HCT116 (cell line): ENCODE measurements around the gene FBXL7. TPM values are rescaled to one million over a fixed set of nuclear protein-coding genes. Genes with fewer than 3 reads are reported as not detected.

Source experiments
- ATAC-seq: fragments of 200-7000 bp; cut with Tn5 transposase; 2 replicates; pipeline ENCODE4 v1.9.1; 2020; ENCODE audit warnings: mild to moderate bottlenecking, moderate library complexity
- BruUV-seq: library from RNA; stranded (reverse); fragments of 400-500 nt; replicated peaks from 2 replicates; lab custom pipeline; 2021; lab: Mats Ljungman, UMichigan
- CTCF ChIA-PET: fragments of 300-600 bp; sonication (Branson Sonifier 250); formaldehyde crosslinking; loops from one replicate; lab custom pipeline; 2021; ENCODE audit warnings: antibody characterized with exemption; lab: Charles Lee
- POLR2A ChIA-PET: fragments of 300-600, 350-600 bp; sonication (Branson Sonifier 250); formaldehyde crosslinking; loops from one replicate; lab custom pipeline; 2021; ENCODE audit warnings: antibody characterized with exemption; lab: Charles Lee
- RAD21 ChIA-PET, 2 experiments: fragments of 300-600 bp; sonication (Branson Sonifier 250); formaldehyde crosslinking; loops; one replicate each; lab custom pipeline; 2023; ENCODE audit warnings: low total read pairs in 2 of 2; ENCODE audit not compliant: uncharacterized antibody in 2 of 2, unreplicated experiment in 2 of 2, low non-redundant PET in 1 of 2; lab: Charles Lee
- DNase-seq: peaks from one replicate; pipeline ENCODE4 v3.0.0-alpha.2; 2010; ENCODE audit warnings: low read depth, low spot score
- H2AFZ ChIP-seq: fragments of 200-600 bp; shearing (Covaris generic), sonication (generic); 2 replicates; pipeline ENCODE4 v1.6.1; 2017; ENCODE audit warnings: low read depth, mixed run types, mixed read lengths, antibody characterized with exemption, low read length; ENCODE audit not compliant: poor library complexity, severe bottlenecking
- H3K27ac ChIP-seq: 2 replicates; pipeline ENCODE4 v1.5.1; 2012; ENCODE audit warnings: low read depth, low read length
- H3K27me3 ChIP-seq: fragments of 200-600 bp; sonication (generic); 2 replicates; pipeline ENCODE4 v1.6.1; 2016; ENCODE audit warnings: mixed run types, low read length, mixed read lengths; ENCODE audit not compliant: insufficient read depth
- H3K36me3 ChIP-seq, 2 experiments: fragments of 200-500 bp in 1 of 2; fragments of 200-600 bp in 1 of 2; sonication (Bioruptor generic) in 1 of 2; sonication (generic) in 1 of 2; 2 replicates each; pipeline versions ENCODE4 v1.5.1 to v1.6.1; 2014 to 2016; ENCODE audit warnings: low read length in 2 of 2, inconsistent platforms in 1 of 2, mixed read lengths in 1 of 2, mixed run types in 1 of 2; ENCODE audit not compliant: insufficient read depth in 2 of 2, control insufficient read depth in 1 of 2
- H3K4me1 ChIP-seq, 2 experiments: fragments of 200-600 bp in 1 of 2; sonication (generic) in 1 of 2; 2 replicates each; pipeline versions ENCODE4 v1.5.1 to v1.6.1; 2012 to 2017; ENCODE audit warnings: low read length in 2 of 2, inconsistent platforms in 1 of 2, mild to moderate bottlenecking in 1 of 2, mixed read lengths in 1 of 2, mixed run types in 1 of 2, moderate library complexity in 1 of 2; ENCODE audit not compliant: insufficient read depth in 2 of 2, control insufficient read depth in 1 of 2
- H3K4me2 ChIP-seq: fragments of 200-600 bp; sonication (generic); 2 replicates; pipeline ENCODE4 v1.6.1; 2017; ENCODE audit warnings: mixed run types, low read length, mixed read lengths
- H3K4me3 ChIP-seq, 2 experiments: fragments of 200-600 bp in 1 of 2; sonication (generic) in 1 of 2; replicated peaks in 1 of 2; 2 replicates each; pipeline ENCODE4 v1.5.1; 2011 to 2016; ENCODE audit warnings: low read length in 2 of 2, control low read depth in 1 of 2, low read depth in 1 of 2, mild to moderate bottlenecking in 1 of 2, mixed read lengths in 1 of 2, mixed run types in 1 of 2
- H3K79me2 ChIP-seq: fragments of 200-600 bp; sonication (generic); 2 replicates; pipeline ENCODE4 v1.6.1; 2017; ENCODE audit warnings: mild to moderate bottlenecking, mixed run types, low read length, moderate library complexity, mixed read lengths; ENCODE audit not compliant: insufficient read depth
- H3K9ac ChIP-seq: fragments of 200-600 bp; sonication (generic); 2 replicates; pipeline ENCODE4 v1.6.1; 2016; ENCODE audit warnings: low read length, mixed read lengths
- H3K9me2 ChIP-seq: fragments of 200-600 bp; sonication (generic), shearing (Covaris generic); 2 replicates; pipeline ENCODE4 v1.6.1; 2017; ENCODE audit warnings: mixed run types, mild to moderate bottlenecking, moderate library complexity; ENCODE audit not compliant: insufficient read depth
- H3K9me3 ChIP-seq, 2 experiments: fragments of 200-500 bp in 1 of 2; fragments of 200-600 bp in 1 of 2; sonication (Bioruptor generic) in 1 of 2; sonication (generic) in 1 of 2; 2 replicates each; pipeline ENCODE4 v1.6.1; 2014 to 2017; ENCODE audit warnings: low read length in 2 of 2, mixed read lengths in 2 of 2, inconsistent platforms in 1 of 2, low read depth in 1 of 2, mild to moderate bottlenecking in 1 of 2, mixed run types in 1 of 2, moderate library complexity in 1 of 2; ENCODE audit not compliant: control insufficient read depth in 1 of 2, insufficient read depth in 1 of 2
- H4K20me1 ChIP-seq: fragments of 200-600 bp; sonication (generic), shearing (Covaris generic); 2 replicates; pipeline ENCODE4 v1.6.1; 2017; ENCODE audit warnings: mixed run types, mild to moderate bottlenecking, moderate library complexity; ENCODE audit not compliant: insufficient read depth
- CBX3 ChIP-seq: IDR thresholded peaks from 2 replicates; pipeline ENCODE4 v1.6.1; 2012; ENCODE audit warnings: low read depth
- CEBPB ChIP-seq: IDR thresholded peaks from 2 replicates; pipeline ENCODE4 v1.6.1; 2012; ENCODE audit warnings: low read depth
- ELF1 ChIP-seq: IDR thresholded peaks from 2 replicates; pipeline ENCODE4 v1.6.1; 2012; ENCODE audit warnings: low read depth, borderline replicate concordance
- TCF7L2 ChIP-seq: IDR thresholded peaks from 2 replicates; pipeline ENCODE4 v1.7.0; 2011; ENCODE audit warnings: borderline replicate concordance, inconsistent platforms; ENCODE audit not compliant: insufficient read depth, insufficient read length; ENCODE audit errors: extremely low read depth
- ZNF274 ChIP-seq: fragments of 200-500 bp; sonication (Bioruptor generic); IDR thresholded peaks from 2 replicates; pipeline ENCODE4 v1.6.1; 2014; ENCODE audit warnings: mild to moderate bottlenecking, low read depth, low read length, inconsistent platforms
- intact Hi-C: fragments of 100-400 bp; cut with micrococcal nuclease; formaldehyde crosslinking; loops from 2 replicates; pipeline ENCODE4 v1.10.0; 2022
- total RNA-seq: library from RNA; stranded (reverse); gene quantifications from one replicate; pipeline ENCODE4 v1.2.1, GENCODE V29; 2021; ENCODE audit not compliant: unreplicated experiment
- TF ChIP-seq, protein P1 (sequence below): IDR thresholded peaks from 2 replicates; pipeline ENCODE4 v1.6.1; 2012; ENCODE audit warnings: low read depth

The FBXL7 gene
- total RNA-seq, 1 experiment from 2014 or later: 0.05 TPM

DNA sequence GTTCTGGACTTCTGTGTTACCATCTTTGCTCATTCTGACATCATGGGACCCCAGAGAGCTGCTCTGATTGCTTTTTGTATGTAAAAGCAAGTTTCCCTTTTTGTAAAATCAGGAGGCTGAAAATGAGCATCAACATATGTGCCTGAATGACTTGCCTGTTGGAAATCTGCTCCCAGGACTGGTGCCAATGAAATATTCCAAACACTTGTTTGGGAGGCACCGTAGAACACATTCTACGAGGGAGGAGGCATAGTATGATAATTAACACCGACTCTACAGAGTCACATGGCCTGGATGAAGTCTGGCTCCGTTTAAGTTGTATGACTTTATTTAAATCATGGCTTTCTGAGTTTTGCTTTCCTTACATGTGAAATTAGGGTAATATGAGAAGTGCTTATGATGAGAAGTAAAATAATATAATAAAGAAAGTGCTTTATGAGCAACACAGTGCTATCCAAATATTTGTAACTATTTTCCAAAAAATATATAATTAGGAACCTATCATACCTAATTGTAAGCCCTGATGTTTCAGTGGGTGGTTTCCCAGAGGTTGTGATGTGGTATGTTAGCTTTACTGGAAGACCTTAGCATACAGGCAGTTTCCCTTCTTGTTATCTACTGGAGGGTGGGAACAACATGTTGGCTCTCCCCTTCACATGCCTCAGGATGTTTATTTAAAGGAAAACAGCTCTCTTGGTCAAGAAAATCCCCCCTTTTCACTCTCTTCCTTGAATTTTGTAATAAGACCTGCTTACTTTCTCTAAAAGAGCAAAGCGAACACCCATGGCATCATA, 238.1 kb downstream of the FBXL7 start:
- CTCF ChIA-PET: no interaction called here
- Histone ChIP-seq H3K79me2 (no peaks in the 10 kb centered on the region), H2AFZ (no peak overlapping the region), H3K9ac (no peak overlapping the region), H3K4me3 (no peak overlapping the region), H3K36me3 (no peaks in the 10 kb centered on the region), H3K9me2 (no peaks in the 10 kb centered on the region), H4K20me1 (no peaks in the 10 kb centered on the region), H3K4me2 (no peak overlapping the region), H3K27me3 (no peaks in the 10 kb centered on the region), H3K9me3 (peaks cover 28 to 45% of the 10 kb centered on the region in 2 experiments; a peak in 2 of 4 replicates), H3K27ac (no peak overlapping the region), H3K4me1 (no peaks in the 10 kb centered on the region)
- POLR2A ChIA-PET: no interaction called here
- TF ChIP-seq, protein P1, sequence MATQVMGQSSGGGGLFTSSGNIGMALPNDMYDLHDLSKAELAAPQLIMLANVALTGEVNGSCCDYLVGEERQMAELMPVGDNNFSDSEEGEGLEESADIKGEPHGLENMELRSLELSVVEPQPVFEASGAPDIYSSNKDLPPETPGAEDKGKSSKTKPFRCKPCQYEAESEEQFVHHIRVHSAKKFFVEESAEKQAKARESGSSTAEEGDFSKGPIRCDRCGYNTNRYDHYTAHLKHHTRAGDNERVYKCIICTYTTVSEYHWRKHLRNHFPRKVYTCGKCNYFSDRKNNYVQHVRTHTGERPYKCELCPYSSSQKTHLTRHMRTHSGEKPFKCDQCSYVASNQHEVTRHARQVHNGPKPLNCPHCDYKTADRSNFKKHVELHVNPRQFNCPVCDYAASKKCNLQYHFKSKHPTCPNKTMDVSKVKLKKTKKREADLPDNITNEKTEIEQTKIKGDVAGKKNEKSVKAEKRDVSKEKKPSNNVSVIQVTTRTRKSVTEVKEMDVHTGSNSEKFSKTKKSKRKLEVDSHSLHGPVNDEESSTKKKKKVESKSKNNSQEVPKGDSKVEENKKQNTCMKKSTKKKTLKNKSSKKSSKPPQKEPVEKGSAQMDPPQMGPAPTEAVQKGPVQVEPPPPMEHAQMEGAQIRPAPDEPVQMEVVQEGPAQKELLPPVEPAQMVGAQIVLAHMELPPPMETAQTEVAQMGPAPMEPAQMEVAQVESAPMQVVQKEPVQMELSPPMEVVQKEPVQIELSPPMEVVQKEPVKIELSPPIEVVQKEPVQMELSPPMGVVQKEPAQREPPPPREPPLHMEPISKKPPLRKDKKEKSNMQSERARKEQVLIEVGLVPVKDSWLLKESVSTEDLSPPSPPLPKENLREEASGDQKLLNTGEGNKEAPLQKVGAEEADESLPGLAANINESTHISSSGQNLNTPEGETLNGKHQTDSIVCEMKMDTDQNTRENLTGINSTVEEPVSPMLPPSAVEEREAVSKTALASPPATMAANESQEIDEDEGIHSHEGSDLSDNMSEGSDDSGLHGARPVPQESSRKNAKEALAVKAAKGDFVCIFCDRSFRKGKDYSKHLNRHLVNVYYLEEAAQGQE: no peak
- TF ChIP-seq TCF7L2 (no peak), CEBPB (no peak), CBX3 (no peak), ZNF274 (no peak), ELF1 (no peak)
- RAD21 ChIA-PET: no interaction called here
- no peak for DNase-seq
- no peak for ATAC-seq
- intact Hi-C loops: no loop called here
- BruUV-seq: no TSS peak
